ENCODE measurements around the gene RBPJL. TPM values are rescaled to one million over a fixed set of nuclear protein-coding genes. Genes with fewer than 3 reads are reported as not detected.

Gene RBPJL
- total RNA-seq, 1 experiment from 2014 or later = not detected

DNA sequence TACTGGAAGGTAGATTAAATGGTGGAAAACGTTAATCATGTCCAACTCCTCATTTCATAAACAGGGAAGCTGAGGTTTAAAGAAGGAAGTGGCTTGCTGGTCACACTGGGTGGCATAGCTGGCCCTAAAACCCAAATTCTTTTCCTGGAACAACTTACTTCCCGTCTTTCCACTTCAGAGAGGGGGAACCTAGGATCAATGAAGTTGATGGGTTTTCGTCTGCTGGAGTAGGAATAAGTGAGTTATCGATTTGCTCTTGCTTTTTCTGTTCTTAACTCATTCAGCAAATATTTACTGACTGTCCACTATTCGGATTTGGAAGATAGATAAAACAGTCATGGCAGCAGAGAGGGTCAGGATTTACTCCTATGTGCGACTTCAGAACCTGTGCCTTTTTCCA is 55.2 kb downstream of the RBPJL start:
- DNase-seq (ENCODE audit: low read depth) = no peak

DNA sequence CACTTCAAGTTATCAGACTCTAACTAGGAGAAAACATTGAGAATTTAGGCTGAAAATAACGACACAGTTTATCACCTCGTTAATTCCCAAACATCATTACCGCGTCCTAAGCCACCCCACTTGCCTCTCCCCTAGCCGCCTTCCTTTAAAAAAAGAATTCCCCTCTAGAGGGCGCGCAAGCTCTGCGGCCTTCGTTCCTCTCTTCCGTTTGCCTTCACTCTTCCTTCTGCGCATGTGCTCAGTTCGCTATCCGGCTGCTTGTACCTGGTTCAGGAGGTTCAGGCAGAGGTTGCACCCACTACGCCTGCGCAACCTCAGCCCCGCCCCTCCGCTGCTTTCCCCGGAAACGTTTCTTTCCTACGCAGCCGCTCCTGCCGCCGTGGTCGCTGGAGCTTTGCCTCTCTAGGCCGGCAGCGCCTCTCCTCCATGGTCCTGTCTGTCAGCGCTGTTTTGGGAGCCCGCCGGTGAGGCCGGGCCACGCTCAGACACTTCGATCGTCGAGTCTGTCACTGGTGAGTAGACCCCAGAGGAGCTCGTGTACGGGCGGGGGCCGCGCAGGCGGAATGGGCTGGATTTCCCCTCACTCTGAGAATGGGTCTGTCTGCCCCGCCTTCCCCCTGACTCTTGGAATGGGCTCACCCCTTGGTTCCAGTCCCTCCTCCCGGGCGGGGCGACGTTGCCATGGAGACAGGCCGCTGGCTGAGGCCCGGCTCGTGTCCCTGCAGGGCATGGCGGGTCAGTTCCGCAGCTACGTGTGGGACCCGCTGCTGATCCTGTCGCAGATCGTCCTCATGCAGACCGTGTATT is 56.4 kb downstream of the RBPJL start, which contains the start of gene SYS1:
Gene SYS1 (plus strand): TSS at position 353 of the 807 bp plus-strand sequence. CDS start 376 bp downstream, at position 729.
- DNase-seq (ENCODE audit: low read depth) = peak; percentile 100

DNA sequence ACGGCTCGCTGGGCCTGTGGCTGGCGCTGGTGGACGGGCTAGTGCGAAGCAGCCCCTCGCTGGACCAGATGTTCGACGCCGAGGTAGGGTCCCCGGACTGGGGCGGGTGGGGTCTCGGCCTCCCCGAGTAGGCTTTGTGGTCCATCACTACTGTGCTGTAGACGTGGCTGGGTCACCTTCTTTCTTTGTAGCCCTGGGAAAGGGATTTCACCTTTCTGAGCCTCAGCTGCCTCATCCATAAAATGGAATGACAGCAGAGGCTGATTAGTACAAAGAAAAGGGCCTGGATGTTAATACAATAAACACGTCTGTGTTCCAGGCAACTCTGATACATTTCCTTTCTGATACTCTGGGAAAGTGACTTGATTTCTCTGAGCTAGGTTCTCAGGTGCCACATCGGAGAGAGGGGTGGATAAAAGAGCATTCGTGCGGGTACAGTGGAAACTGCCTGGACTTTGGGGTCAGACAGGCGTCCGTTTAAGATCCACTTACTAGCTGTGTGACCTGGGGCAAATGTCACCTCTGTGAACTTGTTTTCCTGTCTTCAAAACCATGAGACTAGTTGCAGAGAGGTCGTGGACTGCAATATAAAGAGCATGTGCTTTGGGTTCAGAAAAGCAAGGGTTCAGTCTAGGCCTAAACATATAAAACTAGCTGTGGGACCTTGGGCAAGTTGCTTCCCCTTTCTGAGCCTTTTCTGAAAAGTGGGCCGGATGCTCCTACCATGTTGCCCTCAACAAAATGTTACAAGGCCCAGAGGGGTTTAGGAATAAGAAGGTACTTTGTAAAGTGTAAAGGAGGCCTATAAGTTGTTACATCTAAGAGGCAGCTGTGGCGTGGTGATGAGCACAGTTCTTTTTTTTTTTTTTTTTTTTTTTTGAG is 57.2 kb downstream of the RBPJL start:
- no peak for DNase-seq (ENCODE audit: low read depth)

- no peak for DNase-seq (ENCODE audit: low read depth)
Observed at GRCh38 chr20:45365444-45365970, 58.9 kb downstream of the RBPJL start.

GRCh38 chr20:45366192-45366591 is 59.6 kb downstream of the RBPJL start:
- DNase-seq (ENCODE audit: low read depth) = no peak

GRCh38 chr20:45366631-45367030 is 60.0 kb downstream of the RBPJL start:
- DNase-seq (ENCODE audit: low read depth) = no peak

- no peak for DNase-seq (ENCODE audit: low read depth)
Observed at GRCh38 chr20:45367126-45367525, 60.5 kb downstream of the RBPJL start.

Other genes with a start within 250 kb of the RBPJL start
- 0.34 and 1.5 TPM in 2 replicates for gene KCNS1, start 205.7 kb upstream of the RBPJL start, total RNA-seq (2014; rRNA removed; shearing (Covaris generic))
- not detected in 2 replicates for gene WFDC5, start 191.7 kb upstream of the RBPJL start, total RNA-seq (2014; rRNA removed; shearing (Covaris generic))
- not detected in 2 replicates for gene WFDC12, start 182.4 kb upstream of the RBPJL start, total RNA-seq (2014; rRNA removed; shearing (Covaris generic))
- gene PI3, start 131.9 kb upstream of the RBPJL start, total RNA-seq (2014; rRNA removed; shearing (Covaris generic)) = not detected in 2 replicates
- gene SEMG1, start 99.8 kb upstream of the RBPJL start, total RNA-seq (2014; rRNA removed; shearing (Covaris generic)) = not detected in 2 replicates
- gene SEMG2, start 85.5 kb upstream of the RBPJL start, total RNA-seq (2014; rRNA removed; shearing (Covaris generic)) = not detected in 2 replicates
- gene SLPI, start 52.3 kb upstream of the RBPJL start, total RNA-seq (2014; rRNA removed; shearing (Covaris generic)) = 0.30 TPM in 1 of 2 replicates, not detected in the other
- gene MATN4, start 1.5 kb downstream of the RBPJL start, total RNA-seq (2014; rRNA removed; shearing (Covaris generic)) = not detected in 2 replicates
- gene SDC4, start 41.6 kb downstream of the RBPJL start, total RNA-seq (2014; rRNA removed; shearing (Covaris generic)) = 177 and 189 TPM in 2 replicates
- gene SYS1, start 56.3 kb downstream of the RBPJL start, total RNA-seq (2014; rRNA removed; shearing (Covaris generic)) = 26.7 and 29.4 TPM in 2 replicates
- gene TP53TG5, start 71.5 kb downstream of the RBPJL start, total RNA-seq (2014; rRNA removed; shearing (Covaris generic)) = not detected in 2 replicates
- 15.4 and 17.6 TPM in 2 replicates for gene DBNDD2, start 101.4 kb downstream of the RBPJL start, total RNA-seq (2014; rRNA removed; shearing (Covaris generic))
- gene PIGT, start 109.3 kb downstream of the RBPJL start, total RNA-seq (2014; rRNA removed; shearing (Covaris generic)) = 250 and 270 TPM in 2 replicates
- gene WFDC2, start 162.9 kb downstream of the RBPJL start, total RNA-seq (2014; rRNA removed; shearing (Covaris generic)) = not detected in 2 replicates
- gene SPINT3, start 208.8 kb downstream of the RBPJL start, total RNA-seq (2014; rRNA removed; shearing (Covaris generic)) = not detected in 2 replicates
- not detected in 2 replicates for gene WFDC6, start 232.6 kb downstream of the RBPJL start, total RNA-seq (2014; rRNA removed; shearing (Covaris generic))
- gene EPPIN, start 240.6 kb downstream of the RBPJL start, total RNA-seq (2014; rRNA removed; shearing (Covaris generic)) = not detected in 2 replicates